Nephron progenitor cell (in vitro differentiated cells): ENCODE results near the gene UBE2I.

ENCODE experiments used
- DNase-seq: peaks from one replicate; pipeline ENCODE4 v3.0.0; 2021
- H3K27ac Mint-ChIP-seq: 2 replicates; pipeline ENCODE4 v1.8.0; 2021; ENCODE audit warnings: mild to moderate bottlenecking, moderate library complexity, mixed read lengths
- H3K27me3 Mint-ChIP-seq: 2 replicates; pipeline ENCODE4 v1.8.0; 2021; ENCODE audit warnings: mild to moderate bottlenecking, low read depth, mixed read lengths; ENCODE audit not compliant: poor library complexity
- H3K36me3 Mint-ChIP-seq: 2 replicates; pipeline ENCODE4 v1.8.0; 2021; ENCODE audit warnings: low read depth, mixed read lengths
- H3K4me1 Mint-ChIP-seq: 2 replicates; pipeline ENCODE4 v1.8.0; 2021; ENCODE audit warnings: mixed read lengths
- H3K4me3 Mint-ChIP-seq: 2 replicates; pipeline ENCODE4 v1.8.0; 2021; ENCODE audit warnings: mild to moderate bottlenecking, moderate library complexity, mixed read lengths
- H3K9me3 Mint-ChIP-seq: 2 replicates; pipeline ENCODE4 v1.8.0; 2021; ENCODE audit warnings: mild to moderate bottlenecking, moderate library complexity, mixed read lengths
- CTCF ChIP-seq: fragments of 200-600 bp; sonication (generic); IDR thresholded peaks from 2 replicates; pipeline ENCODE4 v1.5.0; 2021; ENCODE audit warnings: antibody characterized with exemption

The UBE2I gene

GRCh38 chr16:1343428-1344242 lies 34.2 kb downstream of the UBE2I start:
- Mint-ChIP-seq H3K27ac (no peak overlapping the region), H3K27me3 (peaks cover 40% of the 10 kb centered on the region), H3K4me1 (peaks cover 10% of the 10 kb centered on the region), H3K36me3 (no peaks in the 10 kb centered on the region), H3K4me3 (peak overlapping the region; percentile 80), H3K9me3 (no peaks in the 10 kb centered on the region)
- no peak for TF ChIP-seq CTCF
- no peak for DNase-seq

- Mint-ChIP-seq H3K36me3 (no peaks in the 10 kb centered on the region), H3K4me1 (peaks cover 10% of the 10 kb centered on the region), H3K4me3 (no peak overlapping the region)
These were observed 35.1 kb downstream of the UBE2I start for GRCh38 chr16:1344499-1344898.

GRCh38 chr16:1345087-1345486 lies 35.7 kb downstream of the UBE2I start:
- Mint-ChIP-seq H3K9me3 (no peaks in the 10 kb centered on the region), H3K27me3 (peaks cover 34% of the 10 kb centered on the region), H3K36me3 (no peaks in the 10 kb centered on the region), H3K4me3 (no peak overlapping the region), H3K27ac (no peak overlapping the region), H3K4me1 (peaks cover 10% of the 10 kb centered on the region)
- DNase-seq = no peak
- no peak for TF ChIP-seq CTCF

More at GRCh38 chr16:1344499-1344898, 35.1 kb downstream of the UBE2I start:
- no peak overlapping the region for H3K27ac Mint-ChIP-seq
- peaks cover 40% of the 10 kb centered on the region for H3K27me3 Mint-ChIP-seq
- no peak for DNase-seq
- TF ChIP-seq CTCF = no peak
- no peaks in the 10 kb centered on the region for H3K9me3 Mint-ChIP-seq

- H3K27ac Mint-ChIP-seq = no peak overlapping the region
- H3K4me3 Mint-ChIP-seq = no peak overlapping the region
- H3K4me1 Mint-ChIP-seq = peaks cover 10% of the 10 kb centered on the region
- H3K9me3 Mint-ChIP-seq = no peaks in the 10 kb centered on the region
- H3K27me3 Mint-ChIP-seq = peaks cover 29% of the 10 kb centered on the region
- no peaks in the 10 kb centered on the region for H3K36me3 Mint-ChIP-seq
- no peak for TF ChIP-seq CTCF
- no peak for DNase-seq
These were observed 36.4 kb downstream of the UBE2I start for GRCh38 chr16:1345651-1346421.

GRCh38 chr16:1346422-1347285 lies 37.2 kb downstream of the UBE2I start:
- peaks cover 24% of the 10 kb centered on the region for H3K27me3 Mint-ChIP-seq
- peaks cover 10% of the 10 kb centered on the region for H3K4me1 Mint-ChIP-seq
- no peak for DNase-seq
- no peak for TF ChIP-seq CTCF
- H3K9me3 Mint-ChIP-seq = no peaks in the 10 kb centered on the region
- H3K36me3 Mint-ChIP-seq = no peaks in the 10 kb centered on the region
- no peak overlapping the region for H3K27ac Mint-ChIP-seq
- H3K4me3 Mint-ChIP-seq = no peak overlapping the region
